Measurements from ENCODE around the gene EWSR1.

Gene EWSR1

GRCh38 chr22:29251265-29251664 lies 16.8 kb upstream of the EWSR1 start:
- no peak for DNase-seq (ENCODE audit: low read depth in 2 of 2)

- no peak for DNase-seq (ENCODE audit: low read depth in 2 of 2)
These were observed 15.8 kb upstream of the EWSR1 start for GRCh38 chr22:29251981-29252911.

- no peak for DNase-seq (ENCODE audit: low read depth in 2 of 2)
These were observed 14.3 kb upstream of the EWSR1 start for GRCh38 chr22:29253561-29254285.

GRCh38 chr22:29254286-29254660 lies 13.8 kb upstream of the EWSR1 start:
- DNase-seq (ENCODE audit: low read depth in 2 of 2), result no peak

- DNase-seq (ENCODE audit: low read depth in 2 of 2), result no peak
These were observed 12.9 kb upstream of the EWSR1 start for GRCh38 chr22:29255064-29255621.

- no peak for DNase-seq (ENCODE audit: low read depth in 2 of 2)
These were observed 11.3 kb upstream of the EWSR1 start for GRCh38 chr22:29256606-29257325.

- no peak for DNase-seq (ENCODE audit: low read depth in 2 of 2)
These were observed 10.3 kb upstream of the EWSR1 start for GRCh38 chr22:29257751-29258181.

GRCh38 chr22:29258407-29259252 lies 9.4 kb upstream of the EWSR1 start:
- DNase-seq (ENCODE audit: low read depth in 2 of 2), result no peak

- no peak for DNase-seq (ENCODE audit: low read depth in 2 of 2)
These were observed 8.7 kb upstream of the EWSR1 start for GRCh38 chr22:29259253-29259899.

GRCh38 chr22:29260031-29260560 lies 8.0 kb upstream of the EWSR1 start:
- DNase-seq (ENCODE audit: low read depth in 2 of 2), result no peak

- no peak for DNase-seq (ENCODE audit: low read depth in 2 of 2)
These were observed 7.3 kb upstream of the EWSR1 start for GRCh38 chr22:29260601-29261315.

GRCh38 chr22:29263791-29264276 lies 4.2 kb upstream of the EWSR1 start:
- no peak for DNase-seq (ENCODE audit: low read depth in 2 of 2)

GRCh38 chr22:29265305-29265704 lies 2.8 kb upstream of the EWSR1 start:
- no peak for DNase-seq (ENCODE audit: low read depth in 2 of 2)

- DNase-seq (ENCODE audit: low read depth in 2 of 2), result no peak
These were observed 2.1 kb upstream of the EWSR1 start for GRCh38 chr22:29265929-29266328.

GRCh38 chr22:29266564-29267461 lies 1.3 kb upstream of the EWSR1 start:
- no peak for DNase-seq (ENCODE audit: low read depth in 2 of 2)

- no peak for DNase-seq (ENCODE audit: low read depth in 2 of 2)
These were observed 608 bp upstream of the EWSR1 start for GRCh38 chr22:29267462-29267857.

- peak in 1 of 2 experiments; percentile 38 for DNase-seq (ENCODE audit: low read depth in 2 of 2)
These were observed 602 bp downstream of the EWSR1 start for GRCh38 chr22:29268511-29269229.

- no peak for DNase-seq (ENCODE audit: low read depth in 2 of 2)
These were observed 1.1 kb downstream of the EWSR1 start for GRCh38 chr22:29269230-29269604.

Measured in fibroblast of skin of left quadriceps (primary cell).